HL-60 (cell line): ENCODE results near the gene EFCAB14.

Experiments used
- GABPA ChIP-seq: IDR thresholded peaks from 2 replicates; pipeline ENCODE4 v1.6.1; 2012; ENCODE audit warnings: low read depth
- POLR2AphosphoS5 ChIP-seq: IDR thresholded peaks from 2 replicates; pipeline ENCODE4 v1.6.1; 2012; ENCODE audit warnings: low read depth
- SPI1 ChIP-seq: IDR thresholded peaks from 2 replicates; pipeline ENCODE4 v1.6.1; 2012; ENCODE audit warnings: low read depth, mild to moderate bottlenecking, borderline replicate concordance
- TF ChIP-seq, protein P1 (sequence below): IDR thresholded peaks from one replicate; pipeline ENCODE4 v1.5.1; 2011; ENCODE audit warnings: low read length, control low read depth, inconsistent platforms; ENCODE audit not compliant: insufficient read depth
- TF ChIP-seq, protein P2 (sequence below): IDR thresholded peaks from 2 replicates; pipeline ENCODE4 v1.6.1; 2012; ENCODE audit warnings: low read depth; ENCODE audit not compliant: insufficient replicate concordance

DNA sequence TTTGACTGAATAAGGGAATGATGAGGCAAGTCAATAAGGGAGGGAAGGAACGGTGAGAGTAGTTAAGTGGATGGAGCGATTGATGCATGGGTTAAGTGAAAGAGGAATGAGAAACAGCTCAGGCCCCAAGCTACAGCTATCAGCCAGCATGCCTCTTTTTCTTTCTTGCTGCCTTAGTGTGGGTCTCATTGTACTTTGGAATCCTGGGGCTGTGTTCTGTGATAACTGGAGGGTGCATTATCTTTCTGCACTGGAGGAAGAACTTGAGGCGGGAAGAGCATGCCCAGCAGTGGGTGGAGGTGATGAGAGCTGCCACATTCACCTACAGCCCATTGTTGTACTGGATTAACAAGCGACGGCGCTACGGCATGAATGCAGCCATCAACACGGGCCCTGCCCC lies 46.2 kb downstream of the EFCAB14 start:
- TF ChIP-seq, protein P1, sequence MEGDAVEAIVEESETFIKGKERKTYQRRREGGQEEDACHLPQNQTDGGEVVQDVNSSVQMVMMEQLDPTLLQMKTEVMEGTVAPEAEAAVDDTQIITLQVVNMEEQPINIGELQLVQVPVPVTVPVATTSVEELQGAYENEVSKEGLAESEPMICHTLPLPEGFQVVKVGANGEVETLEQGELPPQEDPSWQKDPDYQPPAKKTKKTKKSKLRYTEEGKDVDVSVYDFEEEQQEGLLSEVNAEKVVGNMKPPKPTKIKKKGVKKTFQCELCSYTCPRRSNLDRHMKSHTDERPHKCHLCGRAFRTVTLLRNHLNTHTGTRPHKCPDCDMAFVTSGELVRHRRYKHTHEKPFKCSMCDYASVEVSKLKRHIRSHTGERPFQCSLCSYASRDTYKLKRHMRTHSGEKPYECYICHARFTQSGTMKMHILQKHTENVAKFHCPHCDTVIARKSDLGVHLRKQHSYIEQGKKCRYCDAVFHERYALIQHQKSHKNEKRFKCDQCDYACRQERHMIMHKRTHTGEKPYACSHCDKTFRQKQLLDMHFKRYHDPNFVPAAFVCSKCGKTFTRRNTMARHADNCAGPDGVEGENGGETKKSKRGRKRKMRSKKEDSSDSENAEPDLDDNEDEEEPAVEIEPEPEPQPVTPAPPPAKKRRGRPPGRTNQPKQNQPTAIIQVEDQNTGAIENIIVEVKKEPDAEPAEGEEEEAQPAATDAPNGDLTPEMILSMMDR: no peak
- TF ChIP-seq, protein P2, sequence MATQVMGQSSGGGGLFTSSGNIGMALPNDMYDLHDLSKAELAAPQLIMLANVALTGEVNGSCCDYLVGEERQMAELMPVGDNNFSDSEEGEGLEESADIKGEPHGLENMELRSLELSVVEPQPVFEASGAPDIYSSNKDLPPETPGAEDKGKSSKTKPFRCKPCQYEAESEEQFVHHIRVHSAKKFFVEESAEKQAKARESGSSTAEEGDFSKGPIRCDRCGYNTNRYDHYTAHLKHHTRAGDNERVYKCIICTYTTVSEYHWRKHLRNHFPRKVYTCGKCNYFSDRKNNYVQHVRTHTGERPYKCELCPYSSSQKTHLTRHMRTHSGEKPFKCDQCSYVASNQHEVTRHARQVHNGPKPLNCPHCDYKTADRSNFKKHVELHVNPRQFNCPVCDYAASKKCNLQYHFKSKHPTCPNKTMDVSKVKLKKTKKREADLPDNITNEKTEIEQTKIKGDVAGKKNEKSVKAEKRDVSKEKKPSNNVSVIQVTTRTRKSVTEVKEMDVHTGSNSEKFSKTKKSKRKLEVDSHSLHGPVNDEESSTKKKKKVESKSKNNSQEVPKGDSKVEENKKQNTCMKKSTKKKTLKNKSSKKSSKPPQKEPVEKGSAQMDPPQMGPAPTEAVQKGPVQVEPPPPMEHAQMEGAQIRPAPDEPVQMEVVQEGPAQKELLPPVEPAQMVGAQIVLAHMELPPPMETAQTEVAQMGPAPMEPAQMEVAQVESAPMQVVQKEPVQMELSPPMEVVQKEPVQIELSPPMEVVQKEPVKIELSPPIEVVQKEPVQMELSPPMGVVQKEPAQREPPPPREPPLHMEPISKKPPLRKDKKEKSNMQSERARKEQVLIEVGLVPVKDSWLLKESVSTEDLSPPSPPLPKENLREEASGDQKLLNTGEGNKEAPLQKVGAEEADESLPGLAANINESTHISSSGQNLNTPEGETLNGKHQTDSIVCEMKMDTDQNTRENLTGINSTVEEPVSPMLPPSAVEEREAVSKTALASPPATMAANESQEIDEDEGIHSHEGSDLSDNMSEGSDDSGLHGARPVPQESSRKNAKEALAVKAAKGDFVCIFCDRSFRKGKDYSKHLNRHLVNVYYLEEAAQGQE: no peak
- TF ChIP-seq POLR2AphosphoS5 (no peak), SPI1 (no peak), GABPA (no peak)
